Esophagus (tissue), 2 donors: Measurements from ENCODE around the gene SMIM22. TPM values are rescaled to one million over a fixed set of nuclear protein-coding genes. Genes with fewer than 3 reads are reported as not detected.
A peak's percentile ranks its signal among the peaks of the same experiment; 100 is the strongest.

Source experiments
- H3K27ac ChIP-seq, 2 donors: one replicate each; pipeline ENCODE4 v1.5.1; 2013; ENCODE audit warnings: low read depth in 2 of 2, mild to moderate bottlenecking in 2 of 2, inconsistent platforms in 1 of 2, low read length in 1 of 2, moderate library complexity in 1 of 2
- H3K27me3 ChIP-seq, 2 donors: one replicate each; pipeline ENCODE4 v1.6.1; 2013; ENCODE audit warnings: low read length in 2 of 2, control low read depth in 1 of 2, mild to moderate bottlenecking in 1 of 2; ENCODE audit not compliant: insufficient read depth in 2 of 2, control insufficient read depth in 1 of 2
- H3K36me3 ChIP-seq, 2 donors: one replicate each; pipeline ENCODE4 v1.6.1; 2013; ENCODE audit warnings: low read length in 1 of 2; ENCODE audit not compliant: control insufficient read depth in 2 of 2, insufficient read depth in 2 of 2
- H3K4me1 ChIP-seq, 2 donors: one replicate each; pipeline ENCODE4 v1.6.1; 2013; ENCODE audit warnings: low read length in 1 of 2; ENCODE audit not compliant: control insufficient read depth in 2 of 2, insufficient read depth in 2 of 2
- H3K4me3 ChIP-seq, 2 donors: one replicate each; pipeline ENCODE4 v1.5.1; 2013; ENCODE audit warnings: low read length in 2 of 2, mild to moderate bottlenecking in 2 of 2, low read depth in 1 of 2, moderate library complexity in 1 of 2
- H3K9me3 ChIP-seq, 2 donors: one replicate each; pipeline ENCODE4 v1.6.1; 2013; ENCODE audit warnings: mild to moderate bottlenecking in 2 of 2, low read depth in 1 of 2, low read length in 1 of 2, moderate library complexity in 1 of 2; ENCODE audit not compliant: control insufficient read depth in 2 of 2, insufficient read depth in 1 of 2
- WGBS, 2 donors: extraction: QIAGEN DNeasy Blood & Tissue Kit; methylation state at CpG; one replicate each; pipeline ENCODE4 v1.1.7; 2013; 5-methylcytosine and 5-hydroxymethylcytosine counted together
- polyA plus RNA-seq, 2 donors: library from polyadenylated mRNA; stranded (reverse); fragments of 200-250 nt; gene quantifications; one replicate each; pipeline ENCODE4 v1.2.3, GENCODE V29; 2013
- donor health status: healthy with polysubstance abuse.
- donor health status: Bipolar disorder and iron deficiency.

SMIM22 gene
- polyA plus RNA-seq, 2 donors = 20.1 to 28.6 TPM

DNA sequence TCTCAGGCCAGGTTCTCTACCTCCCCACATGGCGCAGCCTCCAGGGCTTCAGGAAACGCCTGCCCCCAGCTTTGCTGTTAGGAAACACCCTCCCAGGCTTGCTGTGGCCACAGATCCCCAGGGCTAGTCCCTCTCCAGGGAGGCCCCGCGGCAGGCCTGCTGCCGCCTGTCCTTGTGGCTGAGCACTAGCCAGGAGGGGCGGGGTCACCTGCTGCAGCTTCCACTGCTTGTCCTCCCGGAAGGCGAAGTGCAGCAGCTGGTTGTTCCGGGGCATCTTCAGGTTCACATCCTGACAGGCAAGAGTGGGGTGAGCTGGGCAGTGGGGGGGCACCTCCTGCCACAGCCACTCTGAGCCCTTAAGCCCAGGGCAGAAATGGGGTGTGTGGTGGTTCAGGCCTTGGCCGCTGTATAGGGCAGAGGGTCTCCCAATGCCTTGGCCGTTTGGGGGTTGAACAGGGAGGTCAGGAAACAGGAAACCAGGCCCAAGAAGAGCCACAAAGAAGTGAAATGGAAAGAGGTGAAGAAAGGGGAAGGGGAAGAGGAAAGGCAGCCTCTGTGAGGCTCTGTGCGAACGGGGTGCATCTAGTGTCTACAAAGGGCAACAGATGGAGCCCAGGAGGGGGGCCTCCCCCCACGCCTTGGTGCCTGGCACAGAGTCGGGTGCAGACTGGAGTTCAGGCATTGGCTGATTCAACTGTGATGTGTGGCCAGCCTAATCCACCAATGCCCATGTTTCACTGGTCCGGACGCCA lies 5.3 kb downstream of the SMIM22 start:
- peaks cover 14 to 36% of the 10 kb centered on the region in 2 donors for H3K36me3 ChIP-seq
- 50 to 56% methylated on average over 17 of the region's 17 CpGs for WGBS, 2 donors
- H3K27ac ChIP-seq = peak overlapping the region; percentile 28 to 47
- no peaks in the 10 kb centered on the region for H3K9me3 ChIP-seq
- no peak overlapping the region for H3K4me3 ChIP-seq
- peaks cover 0 to 16% of the 10 kb centered on the region in 2 donors for H3K4me1 ChIP-seq
- H3K27me3 ChIP-seq = no peaks in the 10 kb centered on the region

- 40 to 41% methylated on average over 26 to 29 of the region's 29 CpGs for WGBS, 2 donors
- H3K27ac ChIP-seq = peak overlapping the region; percentile 92 to 96
- H3K27me3 ChIP-seq = no peaks in the 10 kb centered on the region
- H3K4me3 ChIP-seq = peak overlapping the region; percentile 66 to 75
- H3K36me3 ChIP-seq = peaks cover 14 to 33% of the 10 kb centered on the region in 2 donors
- no peaks in the 10 kb centered on the region for H3K9me3 ChIP-seq
- peaks cover 0 to 16% of the 10 kb centered on the region in 2 donors for H3K4me1 ChIP-seq
These were observed 6.1 kb downstream of the SMIM22 start for GRCh38 chr16:4801051-4801961.

GRCh38 chr16:4801962-4802658 lies 6.9 kb downstream of the SMIM22 start, which contains the start of gene ROGDI:
ROGDI (minus strand) TSS chr16:4802633; CDS start chr16:4802571, 62 bp downstream.
- Histone ChIP-seq H3K9me3 (no peaks in the 10 kb centered on the region), H3K4me1 (peaks cover 0 to 16% of the 10 kb centered on the region in 2 donors), H3K27ac (peak within 1 kb of the TSS; percentile 92 to 96), H3K4me3 (peak within 1 kb of the TSS; percentile 66 to 75), H3K36me3 (peaks cover 14 to 33% of the 10 kb centered on the region in 2 donors), H3K27me3 (no peaks in the 10 kb centered on the region)
- 1% methylated on average over 64 to 70 of the region's 70 CpGs for WGBS, 2 donors

DNA sequence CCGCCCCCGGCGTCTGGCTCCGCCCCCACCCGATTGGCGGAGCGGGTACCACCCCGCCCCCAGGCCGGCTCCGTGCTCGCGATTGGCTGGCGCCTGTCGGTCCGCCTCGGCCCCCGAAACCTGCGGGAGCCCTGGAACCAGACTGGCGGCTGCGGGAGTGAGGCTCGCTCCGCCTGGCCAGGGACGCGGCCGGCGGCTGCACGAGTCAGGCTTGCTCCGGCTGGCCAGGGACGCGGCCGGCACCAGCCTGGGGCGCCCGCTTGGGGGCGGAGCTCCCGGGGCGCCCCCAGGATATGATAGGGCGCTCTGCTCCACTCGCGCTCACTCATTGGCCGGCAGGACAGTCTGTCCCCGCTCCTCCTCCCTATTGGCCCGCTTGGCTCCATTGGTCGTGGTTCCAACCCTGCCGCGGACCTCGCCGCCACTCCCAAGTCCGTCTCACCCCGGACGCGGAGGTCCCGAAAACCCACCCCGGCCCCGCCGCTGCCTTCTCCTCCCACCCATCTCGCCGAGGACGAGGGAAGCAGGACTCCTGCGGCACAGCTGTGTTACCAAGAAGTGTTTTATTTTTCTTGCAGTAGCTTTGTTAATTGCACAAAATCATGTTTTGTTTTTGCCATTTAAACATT lies 7.6 kb downstream of the SMIM22 start:
- peaks cover 0 to 16% of the 10 kb centered on the region in 2 donors for H3K4me1 ChIP-seq
- H3K9me3 ChIP-seq = no peaks in the 10 kb centered on the region
- WGBS, 2 donors = 1% methylated on average over 43 to 59 of the region's 59 CpGs
- H3K36me3 ChIP-seq = peaks cover 10 to 28% of the 10 kb centered on the region in 2 donors
- H3K4me3 ChIP-seq = peak overlapping the region; percentile 66 to 75
- H3K27ac ChIP-seq = peak overlapping the region; percentile 92 to 96
- H3K27me3 ChIP-seq = no peaks in the 10 kb centered on the region

DNA sequence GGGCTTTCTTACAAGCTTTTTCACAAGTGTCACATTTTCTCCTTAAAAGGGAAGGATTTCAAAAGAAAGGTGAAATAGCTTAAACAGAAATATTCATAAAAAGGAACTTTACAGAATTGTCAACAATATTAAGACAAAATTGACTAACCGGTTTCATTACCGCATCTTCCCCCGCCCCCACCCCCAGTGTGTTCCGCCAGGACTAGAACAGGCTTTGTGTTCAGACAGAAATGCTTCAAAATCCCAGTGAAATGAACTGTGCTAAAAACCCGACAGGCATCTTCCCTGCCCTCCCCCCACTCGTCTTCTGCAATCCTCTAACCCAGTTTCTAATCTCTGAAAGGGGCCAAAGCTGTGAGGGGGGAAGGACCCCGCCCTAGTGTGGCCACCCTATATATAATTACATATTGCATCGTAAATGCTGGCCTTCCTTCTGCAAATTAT lies 8.3 kb downstream of the SMIM22 start:
- H3K27ac ChIP-seq = no peak overlapping the region
- H3K4me3 ChIP-seq = no peak overlapping the region
- H3K9me3 ChIP-seq = no peaks in the 10 kb centered on the region
- H3K27me3 ChIP-seq = no peaks in the 10 kb centered on the region
- H3K36me3 ChIP-seq = peaks cover 9 to 25% of the 10 kb centered on the region in 2 donors
- 44 to 45% methylated on average over 8 of the region's 8 CpGs for WGBS, 2 donors
- H3K4me1 ChIP-seq = peaks cover 0 to 16% of the 10 kb centered on the region in 2 donors

GRCh38 chr16:4803898-4804762 lies 9.0 kb downstream of the SMIM22 start:
- H3K36me3 ChIP-seq = peaks cover 7 to 22% of the 10 kb centered on the region in 2 donors
- H3K4me1 ChIP-seq = peaks cover 0 to 16% of the 10 kb centered on the region in 2 donors
- H3K4me3 ChIP-seq = no peak overlapping the region
- no peak overlapping the region for H3K27ac ChIP-seq
- no peaks in the 10 kb centered on the region for H3K9me3 ChIP-seq
- 82 to 84% methylated on average over 26 of the region's 26 CpGs for WGBS, 2 donors
- no peaks in the 10 kb centered on the region for H3K27me3 ChIP-seq

- peaks cover 7 to 16% of the 10 kb centered on the region in 2 donors for H3K36me3 ChIP-seq
- H3K4me3 ChIP-seq = no peak overlapping the region
- 86 to 88% methylated on average over 11 of the region's 11 CpGs for WGBS, 2 donors
- peaks cover 0 to 13% of the 10 kb centered on the region in 2 donors for H3K4me1 ChIP-seq
- no peaks in the 10 kb centered on the region for H3K9me3 ChIP-seq
- H3K27ac ChIP-seq = no peak overlapping the region
- no peaks in the 10 kb centered on the region for H3K27me3 ChIP-seq
These were observed 10.1 kb downstream of the SMIM22 start for GRCh38 chr16:4805231-4805630.

DNA sequence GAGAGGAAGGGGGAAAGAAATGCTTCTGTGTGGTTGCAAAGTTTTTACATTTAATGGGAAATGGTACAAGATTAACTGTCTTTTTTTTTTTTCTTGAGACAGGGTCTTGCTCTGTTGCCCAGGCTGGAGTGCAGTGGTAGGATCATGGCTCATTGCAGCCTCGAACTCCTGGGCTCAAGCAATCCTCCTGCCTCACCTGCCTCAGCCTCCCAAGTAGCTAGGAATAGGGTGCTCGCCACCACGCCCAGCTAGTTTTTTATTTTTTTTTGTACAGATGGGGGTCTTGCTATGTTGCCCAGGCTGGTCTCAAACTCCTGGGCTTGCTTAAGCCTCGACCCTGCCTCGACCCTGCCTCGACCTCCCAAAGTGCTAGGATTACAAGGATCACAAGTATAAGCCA lies 11.1 kb downstream of the SMIM22 start:
- H3K4me1 ChIP-seq = peaks cover 0 to 3% of the 10 kb centered on the region in 2 donors
- H3K36me3 ChIP-seq = peaks cover 10 to 14% of the 10 kb centered on the region in 2 donors
- no peaks in the 10 kb centered on the region for H3K27me3 ChIP-seq
- H3K27ac ChIP-seq = no peak overlapping the region
- WGBS, 2 donors = 95 to 98% methylated on average over 6 of the region's 6 CpGs
- H3K4me3 ChIP-seq = no peak overlapping the region
- no peaks in the 10 kb centered on the region for H3K9me3 ChIP-seq
